IMR-90 (cell line): ENCODE results near the gene CYB561A3. TPM values are rescaled to one million over a fixed set of nuclear protein-coding genes. Genes with fewer than 3 reads are reported as not detected.
A peak's percentile ranks its signal among the peaks of the same experiment; 100 is the strongest.

Experiments
- ATAC-seq: fragments of 200-7000 bp; cut with Tn5 transposase; 2 replicates; pipeline ENCODE4 v1.9.1; 2020; ENCODE audit warnings: low read depth, mild to moderate bottlenecking, moderate library complexity
- BruUV-seq: library from RNA; stranded (reverse); fragments of 400-500 nt; replicated peaks from 2 replicates; lab custom pipeline; 2021; lab: Mats Ljungman, UMichigan
- CTCF ChIA-PET: fragments of 300-600 bp; formaldehyde crosslinking; extraction: SDS; loops from one replicate; lab custom pipeline; 2021; ENCODE audit warnings: antibody characterized with exemption; lab: Yijun Ruan, JAX
- POLR2A ChIA-PET: fragments of 300-600 bp; sonication (Branson Sonifier 250); formaldehyde crosslinking; loops from one replicate; lab custom pipeline; 2022; ENCODE audit warnings: antibody characterized with exemption; ENCODE audit not compliant: unreplicated experiment; lab: Charles Lee
- DNase-seq: peaks from one replicate; pipeline ENCODE4 v3.0.0; 2013
- H2AFZ ChIP-seq: replicated peaks from 2 replicates; pipeline ENCODE3; 2013; ENCODE audit warnings: low read length, mild to moderate bottlenecking; ENCODE audit not compliant: poor library complexity
- H2AK5ac ChIP-seq: 2 replicates; pipeline ENCODE4 v1.6.1; 2013; ENCODE audit warnings: low read depth, low read length, inconsistent platforms
- H2AK9ac ChIP-seq: replicated peaks from 2 replicates; pipeline ENCODE3; 2013; ENCODE audit warnings: mild to moderate bottlenecking, low read depth, low read length, moderate library complexity; ENCODE audit not compliant: poor library complexity
- H2BK120ac ChIP-seq: 2 replicates; pipeline ENCODE4 v1.6.1; 2013; ENCODE audit warnings: low read depth, low read length, inconsistent platforms
- H2BK15ac ChIP-seq: 3 replicates; pipeline ENCODE4 v1.6.1; 2013; ENCODE audit warnings: low read depth, low read length, inconsistent platforms
- H2BK20ac ChIP-seq: 2 replicates; pipeline ENCODE4 v1.6.1; 2013; ENCODE audit warnings: low read depth, mild to moderate bottlenecking, inconsistent platforms, low read length, moderate library complexity
- H2BK5ac ChIP-seq: 2 replicates; pipeline ENCODE4 v1.6.1; 2013; ENCODE audit warnings: mild to moderate bottlenecking, low read depth, low read length, inconsistent platforms; ENCODE audit not compliant: poor library complexity, severe bottlenecking
- H3K14ac ChIP-seq: replicated peaks from 2 replicates; pipeline ENCODE4 v1.6.1; 2013; ENCODE audit warnings: low read depth, low read length, inconsistent platforms
- H3K18ac ChIP-seq: 2 replicates; pipeline ENCODE4 v1.6.1; 2013; ENCODE audit warnings: low read depth, low read length, control low read depth
- H3K23ac ChIP-seq: 2 replicates; pipeline ENCODE4 v1.6.1; 2013; ENCODE audit warnings: low read depth, low read length, inconsistent platforms
- H3K27ac ChIP-seq: 2 replicates; pipeline ENCODE4 v1.5.1; 2013; ENCODE audit warnings: mild to moderate bottlenecking, control low read depth, low read length; ENCODE audit not compliant: insufficient read depth
- H3K27me3 ChIP-seq: 2 replicates; pipeline ENCODE4 v1.6.1; 2013; ENCODE audit warnings: low read length; ENCODE audit not compliant: control insufficient read depth, insufficient read depth
- H3K36me3 ChIP-seq: 2 replicates; pipeline ENCODE4 v1.6.1; 2013; ENCODE audit warnings: low read length, mixed read lengths; ENCODE audit not compliant: control insufficient read depth, insufficient read depth
- H3K4ac ChIP-seq: 2 replicates; pipeline ENCODE4 v1.6.1; 2013; ENCODE audit warnings: low read depth, low read length, inconsistent platforms
- H3K4me1 ChIP-seq: 2 replicates; pipeline ENCODE4 v1.6.1; 2013; ENCODE audit warnings: low read length, mixed read lengths; ENCODE audit not compliant: control insufficient read depth, insufficient read depth
- H3K4me2 ChIP-seq: 2 replicates; pipeline ENCODE4 v1.6.1; 2013; ENCODE audit warnings: low read depth, mild to moderate bottlenecking, control low read depth, low read length, moderate library complexity
- H3K4me3 ChIP-seq: 2 replicates; pipeline ENCODE4 v1.5.1; 2013; ENCODE audit warnings: low read depth, mild to moderate bottlenecking, control low read depth, low read length, moderate library complexity; ENCODE audit not compliant: insufficient read depth
- H3K56ac ChIP-seq: 2 replicates; pipeline ENCODE4 v1.6.1; 2013; ENCODE audit warnings: low read length, inconsistent platforms; ENCODE audit not compliant: insufficient read depth; ENCODE audit errors: extremely low read depth
- H3K79me1 ChIP-seq, 2 experiments: 2 replicates each; pipeline ENCODE4 v1.6.1; 2013; ENCODE audit warnings: low read length in 2 of 2, inconsistent platforms in 1 of 2, low read depth in 1 of 2
- H3K9ac ChIP-seq: 2 replicates; pipeline ENCODE4 v1.6.1; 2013; ENCODE audit warnings: low read depth, low read length, control low read depth
- H3K9me1 ChIP-seq: 2 replicates; pipeline ENCODE4 v1.6.1; 2013; ENCODE audit warnings: low read length, inconsistent platforms; ENCODE audit not compliant: insufficient read depth
- H3K9me3 ChIP-seq: 2 replicates; pipeline ENCODE4 v1.6.1; 2013; ENCODE audit warnings: low read length; ENCODE audit not compliant: control insufficient read depth, insufficient read depth
- H4K20me1 ChIP-seq: 2 replicates; pipeline ENCODE4 v1.6.1; 2013; ENCODE audit warnings: low read length, inconsistent platforms; ENCODE audit not compliant: insufficient read depth
- H4K5ac ChIP-seq: 2 replicates; pipeline ENCODE4 v1.6.1; 2013; ENCODE audit warnings: mild to moderate bottlenecking, low read depth, low read length, control low read depth
- H4K8ac ChIP-seq, 2 experiments: 2 replicates each; pipeline ENCODE4 v1.6.1; 2013; ENCODE audit warnings: low read depth in 2 of 2, low read length in 2 of 2, control low read depth in 1 of 2, inconsistent platforms in 1 of 2
- H4K91ac ChIP-seq: 2 replicates; pipeline ENCODE4 v1.6.1; 2013; ENCODE audit warnings: low read depth, low read length, inconsistent platforms; ENCODE audit not compliant: insufficient read depth
- BHLHE40 ChIP-seq: fragments of 150-350 bp; IDR thresholded peaks from 2 replicates; pipeline ENCODE4 v1.6.1; 2016; ENCODE audit warnings: mild to moderate bottlenecking, low read depth, low read length
- CEBPB ChIP-seq: IDR thresholded peaks from 2 replicates; pipeline ENCODE4 v1.6.1; 2012; ENCODE audit warnings: low read depth, low read length, improper control_type of control experiment
- CHD1 ChIP-seq: IDR thresholded peaks from 2 replicates; pipeline ENCODE4 v1.6.1; 2012; ENCODE audit warnings: low read depth, low read length, improper control_type of control experiment
- CTCF ChIP-seq: conservative IDR thresholded peaks from 2 replicates; pipeline ENCODE4 v1.5.1; 2012; ENCODE audit warnings: mild to moderate bottlenecking, low read depth, low read length, improper control_type of control experiment
- FOS ChIP-seq: fragments of 150-350 bp; IDR thresholded peaks from 2 replicates; pipeline ENCODE4 v1.6.1; 2016; ENCODE audit warnings: low read depth, low read length
- MAFK ChIP-seq: IDR thresholded peaks from 2 replicates; pipeline ENCODE4 v1.6.1; 2012; ENCODE audit warnings: low read depth, low read length, improper control_type of control experiment
- MAZ ChIP-seq: IDR thresholded peaks from 2 replicates; pipeline ENCODE4 v1.6.1; 2012; ENCODE audit warnings: low read depth, mild to moderate bottlenecking, low read length, improper control_type of control experiment, moderate library complexity, borderline replicate concordance
- MXI1 ChIP-seq: IDR thresholded peaks from 2 replicates; pipeline ENCODE4 v1.6.1; 2012; ENCODE audit warnings: low read depth, mild to moderate bottlenecking, low read length, moderate library complexity, borderline replicate concordance
- NFE2L2 ChIP-seq: fragments of 150-350 bp; IDR thresholded peaks from 2 replicates; pipeline ENCODE4 v1.6.1; 2016; ENCODE audit warnings: low read depth, mild to moderate bottlenecking, low read length
- POLR2A ChIP-seq: IDR thresholded peaks from 2 replicates; pipeline ENCODE4 v1.6.1; 2012; ENCODE audit warnings: mild to moderate bottlenecking, low read depth, low read length
- RAD21 ChIP-seq: IDR thresholded peaks from 2 replicates; pipeline ENCODE4 v1.6.1; 2012; ENCODE audit warnings: low read length, improper control_type of control experiment
- RCOR1 ChIP-seq: IDR thresholded peaks from 2 replicates; pipeline ENCODE4 v1.6.1; 2012; ENCODE audit warnings: mild to moderate bottlenecking, low read length, improper control_type of control experiment; ENCODE audit not compliant: insufficient replicate concordance
- RFX5 ChIP-seq: IDR thresholded peaks from 2 replicates; pipeline ENCODE4 v1.8.0; 2012; ENCODE audit warnings: low read depth, mild to moderate bottlenecking, low read length, moderate library complexity
- SMC3 ChIP-seq: fragments of 150-350 bp; IDR thresholded peaks from 2 replicates; pipeline ENCODE4 v1.6.1; 2016; ENCODE audit warnings: low read depth, mild to moderate bottlenecking, antibody characterized with exemption, low read length, moderate library complexity
- USF2 ChIP-seq: fragments of 150-350 bp; IDR thresholded peaks from 2 replicates; pipeline ENCODE4 v1.6.1; 2017; ENCODE audit warnings: mild to moderate bottlenecking, antibody characterized with exemption, low read length, low read depth
- WGBS, 2 experiments: methylation state at CpG; one replicate each; pipeline versions ENCODE4 v1.1.5 to v1.1.7; 2013; ENCODE audit warnings: missing lambda C conversion rate in 2 of 2; ENCODE audit not compliant: insufficient read length in 1 of 2; ENCODE audit errors: extremely low coverage in 2 of 2; 5-methylcytosine and 5-hydroxymethylcytosine counted together
- dilution Hi-C: fragments of 300-500 bp; cut with HindIII; formaldehyde crosslinking; loops from one replicate; pipeline ENCODE4 v1.14.3; 2018; ENCODE audit warnings: low sequenced_read_pairs; ENCODE audit not compliant: unreplicated experiment
- in situ Hi-C: fragments of 300-500 bp; cut with MboI; formaldehyde crosslinking; loops from 3 replicates; pipeline ENCODE4 v1.14.3; 2019; ENCODE audit warnings: low sequenced_read_pairs, inconsistent platforms, mixed read lengths
- intact Hi-C: fragments of 100-400 bp; cut with micrococcal nuclease; formaldehyde crosslinking; loops from 2 replicates; pipeline ENCODE4 v1.10.0; 2022
- polyA plus RNA-seq, 3 experiments: library from polyadenylated mRNA; depleted of rRNA; stranded (reverse); fragments of >200 nt; gene quantifications; 2 replicates each; pipeline ENCODE4 v1.2.3, GENCODE V29; 2012; ENCODE audit warnings: low replicate concordance in 1 of 3
- total RNA-seq: library from RNA; depleted of rRNA; stranded (reverse); fragments of >200 nt; gene quantifications from 2 replicates; pipeline ENCODE4 v1.2.3, GENCODE V29; 2012
- TF ChIP-seq, protein P1 (sequence below): fragments of 150-350 bp; IDR thresholded peaks from 2 replicates; pipeline ENCODE4 v1.6.1; 2016; ENCODE audit warnings: low read depth, mild to moderate bottlenecking, low read length, moderate library complexity, borderline replicate concordance

CYB561A3 gene
- total and polyA plus RNA-seq, 2 of the 4 experiments (the other 2 are of a cell fraction) = 13.6 to 39.2 TPM

GRCh38 chr11:61331651-61332050 is 30.0 kb downstream of the CYB561A3 start:
- TF ChIP-seq CHD1 = no peak
- no peak for TF ChIP-seq MAZ
- TF ChIP-seq MXI1 = no peak
- TF ChIP-seq, protein P1, sequence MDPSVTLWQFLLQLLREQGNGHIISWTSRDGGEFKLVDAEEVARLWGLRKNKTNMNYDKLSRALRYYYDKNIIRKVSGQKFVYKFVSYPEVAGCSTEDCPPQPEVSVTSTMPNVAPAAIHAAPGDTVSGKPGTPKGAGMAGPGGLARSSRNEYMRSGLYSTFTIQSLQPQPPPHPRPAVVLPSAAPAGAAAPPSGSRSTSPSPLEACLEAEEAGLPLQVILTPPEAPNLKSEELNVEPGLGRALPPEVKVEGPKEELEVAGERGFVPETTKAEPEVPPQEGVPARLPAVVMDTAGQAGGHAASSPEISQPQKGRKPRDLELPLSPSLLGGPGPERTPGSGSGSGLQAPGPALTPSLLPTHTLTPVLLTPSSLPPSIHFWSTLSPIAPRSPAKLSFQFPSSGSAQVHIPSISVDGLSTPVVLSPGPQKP = no peak
- no peak for TF ChIP-seq FOS
- TF ChIP-seq CTCF = no peak
- no peak for TF ChIP-seq USF2
- TF ChIP-seq NFE2L2 = no peak
- TF ChIP-seq RCOR1 = no peak
- no peak for TF ChIP-seq BHLHE40
- no peak for TF ChIP-seq RAD21
- no peak for TF ChIP-seq MAFK
- no peak for TF ChIP-seq POLR2A
- TF ChIP-seq RFX5 = no peak
- no peak for TF ChIP-seq SMC3
- no peak for TF ChIP-seq CEBPB
- Histone ChIP-seq H3K27ac (peak overlapping the region; percentile 24; the same call in 1 of the 2 replicates), H2BK15ac (no peak overlapping the region), H4K8ac (no peak overlapping the region), H3K9me3 (no peaks in the 10 kb centered on the region), H3K9ac (peak overlapping the region; percentile 95), H3K36me3 (peaks cover 23% of the 10 kb centered on the region), H2BK120ac (no peak overlapping the region), H3K56ac (no peak overlapping the region; the same call in 1 of the 2 replicates), H3K4me1 (peaks cover 18% of the 10 kb centered on the region), H4K5ac (no peak overlapping the region; the same call in 1 of the 2 replicates), H3K4me3 (peak overlapping the region; percentile 92), H2AK5ac (no peak overlapping the region), H4K91ac (no peak overlapping the region), H3K14ac (0 out of 2 replicates have a peak overlapping the region, but pooled peaks have one; percentile 30), H3K9me1 (peaks cover 6% of the 10 kb centered on the region), H3K27me3 (no peaks in the 10 kb centered on the region), H3K23ac (peak overlapping the region; percentile 72; the same call in 1 of the 2 replicates), H2AFZ (no peak overlapping the region), H3K4me2 (peak overlapping the region; percentile 100), H3K4ac (no peak overlapping the region), H2AK9ac (peak overlapping the region; percentile 98), H3K79me1 (peaks cover 13 to 53% of the 10 kb centered on the region in 2 experiments), H3K18ac (no peak overlapping the region), H4K20me1 (peaks cover 46% of the 10 kb centered on the region), H2BK5ac (peak overlapping the region; percentile 23), H2BK20ac (no peak overlapping the region)
- TSS peak; percentile 15 for BruUV-seq
- intact Hi-C loops = loop anchor here (5.0 to 10.0 kb wide), 2 partner anchors 96 to 303 kb away; partner anchors contain the start of gene CPSF7
- 77% methylated on average over 3 of the region's 6 CpGs; no CpG with 5 or more reads in 1 of the 2 experiments for WGBS, 2 experiments
- POLR2A ChIA-PET = interaction anchor here (0.9 kb wide), 1 partner anchor 30 kb away, joined by 4 read pairs; the partner anchor contains the start of genes CYB561A3 and TMEM138
- no peak for ATAC-seq
- dilution Hi-C loops = no loop called here
- in situ Hi-C loops = no loop called here
- no peak for DNase-seq
- CTCF ChIA-PET = interaction anchor here (0.9 to 1.3 kb wide), 2 partner anchors 54 to 61 kb away, joined by 3 to 4 read pairs; partner anchors contain the start of gene TMEM216
